Prostate gland (tissue), 2 donors: Measurements from ENCODE around the gene GGA3.

ENCODE experiments used
- POLR2A ChIP-seq: fragments of 450-650 bp; IDR thresholded peaks from one replicate; pipeline ENCODE4 v1.6.1; 2016; ENCODE audit warnings: antibody characterized with exemption, mild to moderate bottlenecking
- POLR2AphosphoS5 ChIP-seq: sonication (generic); formaldehyde crosslinking; IDR thresholded peaks from one replicate; pipeline ENCODE4 v1.6.1; 2017; ENCODE audit warnings: antibody characterized with exemption
- TF ChIP-seq, protein P1 (sequence below), 4 experiments: fragments of 200-600 bp in 2 of 4; fragments of 450-650 bp in 2 of 4; sonication (generic) in 2 of 4; IDR thresholded peaks; 1 replicate in 3 of 4; 2 replicates in 1 of 4; pipeline ENCODE4 v1.5.1; 2016 to 2019; ENCODE audit warnings: antibody characterized with exemption in 4 of 4, mild to moderate bottlenecking in 2 of 4, moderate library complexity in 2 of 4

DNA sequence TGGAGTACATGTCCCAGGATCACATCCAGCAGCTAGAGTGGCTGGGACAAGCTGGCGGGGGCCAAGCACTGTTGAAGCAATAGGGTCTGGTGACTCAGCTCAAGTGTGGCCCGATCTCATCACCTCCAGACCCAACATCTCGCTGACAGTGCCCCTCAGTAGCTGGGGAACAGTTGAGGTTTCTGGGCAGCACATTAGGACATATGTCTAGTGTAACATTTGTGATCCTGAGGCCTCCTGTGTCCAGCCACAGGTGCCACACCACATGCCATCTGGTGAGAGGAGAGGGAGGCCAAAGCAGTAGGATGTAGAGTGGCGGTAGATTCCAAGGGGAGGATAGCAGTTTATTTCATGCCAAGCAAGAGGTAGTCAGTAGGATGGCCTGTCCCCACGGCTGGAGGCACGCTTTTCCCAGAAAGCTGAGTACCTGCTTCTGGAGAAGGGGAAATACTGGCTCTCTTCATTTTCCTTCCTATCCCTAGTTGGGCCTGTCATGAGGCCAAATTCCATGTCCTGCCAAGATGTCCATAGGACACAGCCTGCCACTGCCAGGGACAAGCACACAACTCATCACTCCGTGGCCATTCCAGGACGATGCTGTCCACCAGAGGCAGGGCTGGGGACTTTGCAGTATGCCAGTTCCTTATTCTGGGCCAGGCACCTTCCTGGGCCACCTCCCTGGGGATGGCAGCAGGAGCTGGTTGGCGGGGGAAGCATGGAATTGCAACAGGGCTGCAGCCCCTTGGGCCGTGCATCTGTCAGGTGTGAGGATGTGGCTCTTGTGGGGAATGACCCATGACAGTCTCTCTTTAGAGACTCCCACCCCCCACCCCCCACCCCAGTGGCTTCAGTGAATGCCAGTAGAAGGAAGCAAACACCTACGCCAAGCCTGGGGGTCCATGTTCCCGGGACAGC, 24.0 kb downstream of the GGA3 start:
- TF ChIP-seq, protein P1, sequence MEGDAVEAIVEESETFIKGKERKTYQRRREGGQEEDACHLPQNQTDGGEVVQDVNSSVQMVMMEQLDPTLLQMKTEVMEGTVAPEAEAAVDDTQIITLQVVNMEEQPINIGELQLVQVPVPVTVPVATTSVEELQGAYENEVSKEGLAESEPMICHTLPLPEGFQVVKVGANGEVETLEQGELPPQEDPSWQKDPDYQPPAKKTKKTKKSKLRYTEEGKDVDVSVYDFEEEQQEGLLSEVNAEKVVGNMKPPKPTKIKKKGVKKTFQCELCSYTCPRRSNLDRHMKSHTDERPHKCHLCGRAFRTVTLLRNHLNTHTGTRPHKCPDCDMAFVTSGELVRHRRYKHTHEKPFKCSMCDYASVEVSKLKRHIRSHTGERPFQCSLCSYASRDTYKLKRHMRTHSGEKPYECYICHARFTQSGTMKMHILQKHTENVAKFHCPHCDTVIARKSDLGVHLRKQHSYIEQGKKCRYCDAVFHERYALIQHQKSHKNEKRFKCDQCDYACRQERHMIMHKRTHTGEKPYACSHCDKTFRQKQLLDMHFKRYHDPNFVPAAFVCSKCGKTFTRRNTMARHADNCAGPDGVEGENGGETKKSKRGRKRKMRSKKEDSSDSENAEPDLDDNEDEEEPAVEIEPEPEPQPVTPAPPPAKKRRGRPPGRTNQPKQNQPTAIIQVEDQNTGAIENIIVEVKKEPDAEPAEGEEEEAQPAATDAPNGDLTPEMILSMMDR (IDR thresholded peaks at IDR 0.05), result no peak
- TF ChIP-seq POLR2A (no peak), POLR2AphosphoS5 (no peak)
